Measurements from ENCODE around the gene DERA. TPM values are rescaled to one million over a fixed set of nuclear protein-coding genes. Genes with fewer than 3 reads are reported as not detected.
"Not testable (repeated sequence)": the region's sequence is repeated elsewhere in the genome, so short reads cannot be mapped to it uniquely, and the experiment has no call there.

DERA gene
- total and polyA plus RNA-seq, 2 donors (not counting 1 experiment from before 2014, with no cell fraction given) = 48.2 to 51.5 TPM

- H3K36me3 ChIP-seq (ENCODE audit: control insufficient read depth, insufficient read depth, low read length) = peaks cover 2% of the 10 kb centered on the region
- no peak overlapping the region for H3K4me2 ChIP-seq (ENCODE audit: extremely low read depth, insufficient read depth, low read length)
- H3K4me3 ChIP-seq (replicated peaks in 1 of 4; ENCODE audit: control extremely low read depth in 1 of 4, insufficient read depth in 1 of 4, low read depth in 3 of 4, low read length in 4 of 4) = no peak overlapping the region
- H3K9ac ChIP-seq (ENCODE audit: insufficient read depth, low read length) = no peak overlapping the region
- no peaks in the 10 kb centered on the region for H4K20me1 ChIP-seq (ENCODE audit: control insufficient read depth, extremely low read depth, insufficient read depth, low read length)
- no peaks in the 10 kb centered on the region for H3K9me3 ChIP-seq (ENCODE audit: control insufficient read depth, insufficient read depth, low read depth, low read length)
- no peak overlapping the region for H3K27ac ChIP-seq (ENCODE audit: insufficient read depth, low read length)
- H3K4me1 ChIP-seq (ENCODE audit: control insufficient read depth, extremely low read depth, insufficient read depth, low read length) = no peaks in the 10 kb centered on the region
- peak in 1 of 2 donors; percentile 74 for DNase-seq (ENCODE audit: low read depth in 2 of 2)
- no peak overlapping the region for H2AFZ ChIP-seq (ENCODE audit: low read length)
- H3K79me2 ChIP-seq (ENCODE audit: control insufficient read depth, insufficient read depth, low read length) = no peaks in the 10 kb centered on the region
- H3K27me3 ChIP-seq (ENCODE audit: control insufficient read depth, insufficient read depth, low read length) = no peaks in the 10 kb centered on the region
- TF ChIP-seq EZH2 (IDR thresholded peaks at IDR 0.05; ENCODE audit: low read length, missing control alignments) (no peak), CTCF (conservative IDR thresholded peaks at IDR 0.05 in 1 of 2, IDR thresholded peaks at IDR 0.05 in 1 of 2; ENCODE audit: low read depth in 1 of 2, low read length in 2 of 2) (no peak)
Observed at GRCh38 chr12:15962760-15963159, 51.6 kb downstream of the DERA start.

DNA sequence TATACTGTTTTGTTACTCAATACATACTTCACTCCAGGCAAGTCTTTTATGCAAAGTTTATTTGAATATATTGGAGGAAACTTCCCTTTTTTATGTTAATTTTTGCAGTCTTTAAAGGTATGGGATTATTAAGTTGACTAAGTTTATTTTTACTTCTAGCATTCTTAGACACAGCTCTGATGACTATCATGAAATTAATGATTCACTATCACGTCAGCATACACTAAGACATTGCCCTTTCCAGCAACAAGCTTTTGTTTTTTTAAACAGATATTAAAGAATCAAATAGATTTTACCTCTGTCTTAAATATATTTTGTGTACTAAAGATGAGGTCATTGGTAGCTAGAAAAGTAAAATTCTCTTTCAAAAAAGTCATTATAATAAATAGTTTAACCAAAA lies 52.1 kb downstream of the DERA start:
- H3K4me2 ChIP-seq (ENCODE audit: extremely low read depth, insufficient read depth, low read length) = no peak overlapping the region
- peak; percentile 46 to 78 for DNase-seq (ENCODE audit: low read depth in 2 of 2)
- TF ChIP-seq EZH2 (IDR thresholded peaks at IDR 0.05; ENCODE audit: low read length, missing control alignments) = no peak
- no peak for TF ChIP-seq CTCF (conservative IDR thresholded peaks at IDR 0.05 in 1 of 2, IDR thresholded peaks at IDR 0.05 in 1 of 2; ENCODE audit: low read depth in 1 of 2, low read length in 2 of 2)
- H3K79me2 ChIP-seq (ENCODE audit: control insufficient read depth, insufficient read depth, low read length) = no peaks in the 10 kb centered on the region
- no peak overlapping the region for H3K9ac ChIP-seq (ENCODE audit: insufficient read depth, low read length)
- H3K27me3 ChIP-seq (ENCODE audit: control insufficient read depth, insufficient read depth, low read length) = no peaks in the 10 kb centered on the region
- no peak overlapping the region for H2AFZ ChIP-seq (ENCODE audit: low read length)
- H3K27ac ChIP-seq (ENCODE audit: insufficient read depth, low read length) = peak overlapping the region; percentile 16
- H3K4me3 ChIP-seq (replicated peaks in 1 of 4; ENCODE audit: control extremely low read depth in 1 of 4, insufficient read depth in 1 of 4, low read depth in 3 of 4, low read length in 4 of 4) = no peak overlapping the region
- H3K9me3 ChIP-seq (ENCODE audit: control insufficient read depth, insufficient read depth, low read depth, low read length) = no peaks in the 10 kb centered on the region
- peaks cover 2% of the 10 kb centered on the region for H3K36me3 ChIP-seq (ENCODE audit: control insufficient read depth, insufficient read depth, low read length)
- no peaks in the 10 kb centered on the region for H3K4me1 ChIP-seq (ENCODE audit: control insufficient read depth, extremely low read depth, insufficient read depth, low read length)
- H4K20me1 ChIP-seq (ENCODE audit: control insufficient read depth, extremely low read depth, insufficient read depth, low read length) = no peaks in the 10 kb centered on the region

DNA sequence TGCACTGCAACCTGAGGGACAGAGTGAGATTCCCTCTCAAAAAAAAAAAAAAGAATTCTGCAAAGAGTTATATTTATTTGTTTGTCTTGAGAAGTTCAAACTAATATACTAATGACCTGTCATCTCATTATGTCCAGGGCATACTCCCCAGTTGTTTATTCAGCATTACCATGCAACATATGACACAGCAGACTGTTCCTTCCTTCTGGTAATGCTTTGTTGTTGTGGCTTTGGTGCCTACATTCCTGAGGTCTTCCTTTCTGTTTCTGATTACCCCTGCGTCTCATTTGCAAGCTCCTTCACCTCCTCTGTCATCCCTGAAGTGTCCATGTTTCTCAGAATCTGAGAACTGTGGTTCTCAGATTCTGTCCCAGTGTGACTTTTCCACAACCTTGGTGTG lies 55.3 kb downstream of the DERA start:
- Histone ChIP-seq H4K20me1 (ENCODE audit: control insufficient read depth, extremely low read depth, insufficient read depth, low read length) (no peaks in the 10 kb centered on the region), H3K9ac (ENCODE audit: insufficient read depth, low read length) (no peak overlapping the region), H3K4me3 (replicated peaks in 1 of 4; ENCODE audit: control extremely low read depth in 1 of 4, insufficient read depth in 1 of 4, low read depth in 3 of 4, low read length in 4 of 4) (no peak overlapping the region), H3K27ac (ENCODE audit: insufficient read depth, low read length) (no peak overlapping the region), H3K79me2 (ENCODE audit: control insufficient read depth, insufficient read depth, low read length) (no peaks in the 10 kb centered on the region), H2AFZ (ENCODE audit: low read length) (no peak overlapping the region), H3K4me1 (ENCODE audit: control insufficient read depth, extremely low read depth, insufficient read depth, low read length) (no peaks in the 10 kb centered on the region), H3K27me3 (ENCODE audit: control insufficient read depth, insufficient read depth, low read length) (no peaks in the 10 kb centered on the region), H3K36me3 (ENCODE audit: control insufficient read depth, insufficient read depth, low read length) (peaks cover 2% of the 10 kb centered on the region), H3K9me3 (ENCODE audit: control insufficient read depth, insufficient read depth, low read depth, low read length) (no peaks in the 10 kb centered on the region), H3K4me2 (ENCODE audit: extremely low read depth, insufficient read depth, low read length) (no peak overlapping the region)
- DNase-seq (ENCODE audit: low read depth in 2 of 2) = peak in 1 of 2 donors; percentile 77
- TF ChIP-seq CTCF (conservative IDR thresholded peaks at IDR 0.05 in 1 of 2, IDR thresholded peaks at IDR 0.05 in 1 of 2; ENCODE audit: low read depth in 1 of 2, low read length in 2 of 2) (no peak), EZH2 (IDR thresholded peaks at IDR 0.05; ENCODE audit: low read length, missing control alignments) (no peak)

GRCh38 chr12:15967053-15967452 lies 55.9 kb downstream of the DERA start:
- not testable (repeated sequence) for H2AFZ ChIP-seq (ENCODE audit: low read length); H3K36me3 ChIP-seq (ENCODE audit: control insufficient read depth, insufficient read depth, low read length); H3K4me1 ChIP-seq (ENCODE audit: control insufficient read depth, extremely low read depth, insufficient read depth, low read length); H3K27ac ChIP-seq (ENCODE audit: insufficient read depth, low read length); H3K4me3 ChIP-seq (replicated peaks in 1 of 4; ENCODE audit: control extremely low read depth in 1 of 4, insufficient read depth in 1 of 4, low read depth in 3 of 4, low read length in 4 of 4); H3K4me2 ChIP-seq (ENCODE audit: extremely low read depth, insufficient read depth, low read length); DNase-seq (ENCODE audit: low read depth in 2 of 2); H3K27me3 ChIP-seq (ENCODE audit: control insufficient read depth, insufficient read depth, low read length); H3K9me3 ChIP-seq (ENCODE audit: control insufficient read depth, insufficient read depth, low read depth, low read length); H3K9ac ChIP-seq (ENCODE audit: insufficient read depth, low read length); H4K20me1 ChIP-seq (ENCODE audit: control insufficient read depth, extremely low read depth, insufficient read depth, low read length); H3K79me2 ChIP-seq (ENCODE audit: control insufficient read depth, insufficient read depth, low read length)

Data from fibroblast of lung (primary cell).